ENCODE results near the gene LRSAM1. TPM values are rescaled to one million over a fixed set of nuclear protein-coding genes. Genes with fewer than 3 reads are reported as not detected.

The LRSAM1 gene
- total and polyA plus RNA-seq, 3 donors from 2014 or later = 9.9 to 22.0 (median 20.5) TPM

- H3K36me3 ChIP-seq (ENCODE audit: low read depth, missing control alignments) = no peaks in the 10 kb centered on the region
Observed at GRCh38 chr9:127492616-127493015, 41.3 kb downstream of the LRSAM1 start.

DNA sequence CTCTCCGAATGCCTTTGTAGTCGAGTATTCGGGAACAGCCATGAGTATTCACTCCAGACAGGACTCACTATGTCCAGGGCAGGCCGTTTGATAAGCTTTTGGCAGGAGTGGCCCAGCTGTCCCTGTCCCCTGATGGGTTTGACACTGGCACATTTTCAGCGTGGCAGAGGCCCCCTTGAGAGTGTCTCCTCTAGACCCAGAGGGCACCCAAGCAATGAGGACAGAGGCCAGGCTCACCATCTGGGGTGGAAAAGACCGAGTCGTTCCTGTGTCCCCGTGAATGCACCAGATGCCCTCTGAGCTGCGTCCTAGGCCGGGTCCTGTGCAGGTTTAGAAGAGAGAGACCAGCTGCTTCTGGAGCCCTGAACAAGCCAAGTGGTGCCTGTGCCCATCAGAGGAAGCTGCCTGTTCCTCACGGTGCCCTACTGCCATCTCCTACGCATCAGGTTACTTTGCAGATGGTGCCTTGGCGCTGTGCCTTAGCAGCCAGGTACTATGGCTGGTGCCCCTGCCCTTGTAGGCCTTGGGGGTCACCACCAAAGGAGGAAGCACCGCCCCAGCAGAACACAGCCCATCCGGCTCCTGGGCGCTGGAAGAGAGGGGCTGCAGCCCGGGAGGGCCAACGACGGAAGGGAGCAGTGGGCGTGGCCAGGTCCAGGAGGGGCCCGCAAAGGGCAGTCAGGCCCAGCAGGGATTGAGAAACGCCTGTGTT, 42.4 kb downstream of the LRSAM1 start:
- Histone ChIP-seq H3K27ac (no peak overlapping the region), H3K27me3 (no peaks in the 10 kb centered on the region), H3K36me3 (ENCODE audit: low read depth, missing control alignments) (no peaks in the 10 kb centered on the region), H3K9me3 (no peaks in the 10 kb centered on the region), H3K4me3 (no peak overlapping the region), H3K4me1 (peaks cover 17% of the 10 kb centered on the region)
- WGBS, 2 donors = 82 to 85% methylated on average over 8 to 22 of the region's 22 CpGs
- intact Hi-C loops (cut with DNase I; ENCODE audit: low total_unique reads) = no loop called here
- TF ChIP-seq POLR2A (IDR thresholded peaks at IDR 0.05) = no peak
- TF ChIP-seq, protein P1, sequence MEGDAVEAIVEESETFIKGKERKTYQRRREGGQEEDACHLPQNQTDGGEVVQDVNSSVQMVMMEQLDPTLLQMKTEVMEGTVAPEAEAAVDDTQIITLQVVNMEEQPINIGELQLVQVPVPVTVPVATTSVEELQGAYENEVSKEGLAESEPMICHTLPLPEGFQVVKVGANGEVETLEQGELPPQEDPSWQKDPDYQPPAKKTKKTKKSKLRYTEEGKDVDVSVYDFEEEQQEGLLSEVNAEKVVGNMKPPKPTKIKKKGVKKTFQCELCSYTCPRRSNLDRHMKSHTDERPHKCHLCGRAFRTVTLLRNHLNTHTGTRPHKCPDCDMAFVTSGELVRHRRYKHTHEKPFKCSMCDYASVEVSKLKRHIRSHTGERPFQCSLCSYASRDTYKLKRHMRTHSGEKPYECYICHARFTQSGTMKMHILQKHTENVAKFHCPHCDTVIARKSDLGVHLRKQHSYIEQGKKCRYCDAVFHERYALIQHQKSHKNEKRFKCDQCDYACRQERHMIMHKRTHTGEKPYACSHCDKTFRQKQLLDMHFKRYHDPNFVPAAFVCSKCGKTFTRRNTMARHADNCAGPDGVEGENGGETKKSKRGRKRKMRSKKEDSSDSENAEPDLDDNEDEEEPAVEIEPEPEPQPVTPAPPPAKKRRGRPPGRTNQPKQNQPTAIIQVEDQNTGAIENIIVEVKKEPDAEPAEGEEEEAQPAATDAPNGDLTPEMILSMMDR (IDR thresholded peaks at IDR 0.05) = no peak
- no peak for DNase-seq

More at GRCh38 chr9:127492616-127493015, 41.3 kb downstream of the LRSAM1 start:
- Histone ChIP-seq H3K9me3 (no peaks in the 10 kb centered on the region), H3K27ac (no peak overlapping the region), H3K27me3 (no peaks in the 10 kb centered on the region), H3K4me1 (peaks cover 17% of the 10 kb centered on the region), H3K4me3 (no peak overlapping the region)
- TF ChIP-seq, protein P1 (IDR thresholded peaks at IDR 0.05) = no peak
- TF ChIP-seq POLR2A (IDR thresholded peaks at IDR 0.05) = no peak
- no peak for DNase-seq
- intact Hi-C loops (cut with DNase I; ENCODE audit: low total_unique reads) = no loop called here
- 83 to 94% methylated on average over 13 to 14 of the region's 14 CpGs for WGBS, 2 donors

DNA sequence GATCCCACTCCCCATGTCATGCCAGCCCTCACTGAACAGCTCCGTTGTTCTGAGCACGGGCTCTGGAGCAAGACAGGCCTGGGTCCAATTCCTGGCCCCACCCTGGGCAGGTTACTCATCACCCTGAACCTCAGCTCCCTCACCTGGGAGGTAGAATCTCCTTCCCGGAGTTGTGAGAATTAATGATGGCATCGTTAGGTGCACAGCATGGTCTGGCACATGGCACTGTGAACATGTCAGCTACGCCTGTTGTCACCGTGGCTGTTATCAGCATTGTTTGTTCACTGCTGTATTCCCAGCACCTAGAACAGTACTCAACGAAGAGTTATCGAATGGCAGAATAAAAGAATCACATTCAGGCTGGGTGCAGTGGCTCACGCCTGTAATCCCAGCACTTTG, 43.0 kb downstream of the LRSAM1 start:
- 92 to 94% methylated on average over 5 to 9 of the region's 9 CpGs for WGBS, 2 donors
- Histone ChIP-seq H3K27ac (no peak overlapping the region), H3K9me3 (no peaks in the 10 kb centered on the region), H3K4me1 (peaks cover 17% of the 10 kb centered on the region), H3K4me3 (no peak overlapping the region), H3K36me3 (ENCODE audit: low read depth, missing control alignments) (no peaks in the 10 kb centered on the region), H3K27me3 (no peaks in the 10 kb centered on the region)
- intact Hi-C loops (cut with DNase I; ENCODE audit: low total_unique reads) = no loop called here
- no peak for DNase-seq
- TF ChIP-seq, protein P1 (IDR thresholded peaks at IDR 0.05) = no peak
- no peak for TF ChIP-seq POLR2A (IDR thresholded peaks at IDR 0.05)

DNA sequence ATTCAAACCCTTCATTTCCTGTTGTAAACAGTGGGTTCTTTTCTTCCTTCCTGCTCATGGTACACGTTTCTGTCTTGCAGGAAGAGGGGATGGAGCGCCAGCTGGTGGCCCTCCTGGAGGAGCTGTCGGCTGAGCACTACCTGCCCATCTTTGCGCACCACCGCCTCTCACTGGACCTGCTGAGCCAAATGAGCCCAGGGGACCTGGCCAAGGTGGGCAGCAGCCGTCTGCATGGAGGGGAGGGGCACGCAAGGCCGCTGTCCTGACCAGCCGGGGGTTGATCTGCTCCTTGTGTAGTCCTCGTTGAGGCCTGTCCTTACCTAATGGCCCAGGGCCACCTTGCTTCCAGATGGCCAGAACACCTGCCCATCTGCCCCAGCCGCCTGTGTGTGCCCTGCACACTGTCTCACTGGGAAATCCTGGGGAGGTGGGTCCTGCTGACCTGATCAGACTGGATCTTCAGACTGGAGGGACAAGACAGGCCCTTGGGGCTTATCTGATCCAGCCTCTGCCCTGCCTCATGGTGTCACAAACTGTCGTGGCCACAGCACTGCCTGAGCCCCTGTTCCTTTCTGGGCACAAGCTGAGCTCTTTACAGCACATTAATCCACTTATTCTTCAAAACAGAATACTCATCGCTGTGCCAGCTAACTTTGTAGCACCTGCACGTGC, 44.7 kb downstream of the LRSAM1 start:
- TF ChIP-seq, protein P1 (IDR thresholded peaks at IDR 0.05) = no peak
- no peak for TF ChIP-seq POLR2A (IDR thresholded peaks at IDR 0.05)
- 81 to 82% methylated on average over 13 to 14 of the region's 14 CpGs for WGBS, 2 donors
- Histone ChIP-seq H3K36me3 (ENCODE audit: low read depth, missing control alignments) (no peaks in the 10 kb centered on the region), H3K4me1 (peaks cover 14% of the 10 kb centered on the region), H3K4me3 (no peak overlapping the region), H3K27ac (no peak overlapping the region), H3K9me3 (no peaks in the 10 kb centered on the region), H3K27me3 (no peaks in the 10 kb centered on the region)
- DNase-seq = no peak
- intact Hi-C loops (cut with DNase I; ENCODE audit: low total_unique reads) = no loop called here

All from testis (tissue), 3 donors.